ENCODE measurements around the gene PLXNA4.

Gene PLXNA4

DNA sequence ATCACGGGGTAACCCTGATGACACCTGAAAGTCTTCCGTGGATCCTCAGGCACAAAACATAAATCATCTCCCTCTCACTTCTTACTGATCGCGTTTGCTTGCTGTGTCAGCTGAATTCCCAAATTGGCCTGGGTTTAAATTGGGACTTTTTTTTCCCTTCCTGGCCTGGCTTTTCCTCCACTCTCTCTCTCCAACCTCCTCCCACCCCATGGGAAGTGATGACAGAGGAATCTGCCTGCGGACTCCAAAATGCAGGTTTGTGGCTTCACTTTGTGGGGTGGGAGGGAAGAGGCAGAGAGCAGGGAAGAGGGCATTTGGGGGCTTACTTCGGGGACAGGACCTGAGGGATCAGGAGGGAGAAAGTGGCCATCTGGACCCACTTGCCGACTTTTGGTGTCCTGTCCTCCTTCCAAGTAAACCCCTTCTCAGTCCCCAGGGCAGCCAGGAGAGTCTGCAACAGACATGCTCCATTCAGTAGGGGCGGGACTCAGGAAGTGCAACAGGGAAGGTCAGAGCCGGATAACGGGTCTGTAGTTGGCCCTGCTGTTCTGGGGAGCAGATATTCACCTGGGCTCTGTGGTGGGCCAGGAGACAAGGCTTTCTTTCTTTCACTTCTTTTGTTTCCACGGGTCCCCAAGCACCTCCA lies 172.7 kb downstream of the PLXNA4 start:
- TF ChIP-seq POLR2AphosphoS5 (IDR thresholded peaks at IDR 0.05; ENCODE audit: low read depth, low read length) (no peak), TAF1 (IDR thresholded peaks at IDR 0.05; ENCODE audit: borderline replicate concordance, insufficient read depth, low read length) (no peak), SIN3A (IDR thresholded peaks at IDR 0.05; ENCODE audit: borderline replicate concordance, insufficient read depth, low read length) (no peak), FOXP2 (optimal IDR thresholded peaks at IDR 0.05; ENCODE audit: borderline replicate concordance, extremely low read depth, extremely low read length, insufficient read depth) (no peak)
- TF ChIP-seq, protein P1, sequence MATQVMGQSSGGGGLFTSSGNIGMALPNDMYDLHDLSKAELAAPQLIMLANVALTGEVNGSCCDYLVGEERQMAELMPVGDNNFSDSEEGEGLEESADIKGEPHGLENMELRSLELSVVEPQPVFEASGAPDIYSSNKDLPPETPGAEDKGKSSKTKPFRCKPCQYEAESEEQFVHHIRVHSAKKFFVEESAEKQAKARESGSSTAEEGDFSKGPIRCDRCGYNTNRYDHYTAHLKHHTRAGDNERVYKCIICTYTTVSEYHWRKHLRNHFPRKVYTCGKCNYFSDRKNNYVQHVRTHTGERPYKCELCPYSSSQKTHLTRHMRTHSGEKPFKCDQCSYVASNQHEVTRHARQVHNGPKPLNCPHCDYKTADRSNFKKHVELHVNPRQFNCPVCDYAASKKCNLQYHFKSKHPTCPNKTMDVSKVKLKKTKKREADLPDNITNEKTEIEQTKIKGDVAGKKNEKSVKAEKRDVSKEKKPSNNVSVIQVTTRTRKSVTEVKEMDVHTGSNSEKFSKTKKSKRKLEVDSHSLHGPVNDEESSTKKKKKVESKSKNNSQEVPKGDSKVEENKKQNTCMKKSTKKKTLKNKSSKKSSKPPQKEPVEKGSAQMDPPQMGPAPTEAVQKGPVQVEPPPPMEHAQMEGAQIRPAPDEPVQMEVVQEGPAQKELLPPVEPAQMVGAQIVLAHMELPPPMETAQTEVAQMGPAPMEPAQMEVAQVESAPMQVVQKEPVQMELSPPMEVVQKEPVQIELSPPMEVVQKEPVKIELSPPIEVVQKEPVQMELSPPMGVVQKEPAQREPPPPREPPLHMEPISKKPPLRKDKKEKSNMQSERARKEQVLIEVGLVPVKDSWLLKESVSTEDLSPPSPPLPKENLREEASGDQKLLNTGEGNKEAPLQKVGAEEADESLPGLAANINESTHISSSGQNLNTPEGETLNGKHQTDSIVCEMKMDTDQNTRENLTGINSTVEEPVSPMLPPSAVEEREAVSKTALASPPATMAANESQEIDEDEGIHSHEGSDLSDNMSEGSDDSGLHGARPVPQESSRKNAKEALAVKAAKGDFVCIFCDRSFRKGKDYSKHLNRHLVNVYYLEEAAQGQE (IDR thresholded peaks at IDR 0.05; ENCODE audit: insufficient read depth in 1 of 2, low read depth in 2 of 2, low read length in 2 of 2): no peak

DNA sequence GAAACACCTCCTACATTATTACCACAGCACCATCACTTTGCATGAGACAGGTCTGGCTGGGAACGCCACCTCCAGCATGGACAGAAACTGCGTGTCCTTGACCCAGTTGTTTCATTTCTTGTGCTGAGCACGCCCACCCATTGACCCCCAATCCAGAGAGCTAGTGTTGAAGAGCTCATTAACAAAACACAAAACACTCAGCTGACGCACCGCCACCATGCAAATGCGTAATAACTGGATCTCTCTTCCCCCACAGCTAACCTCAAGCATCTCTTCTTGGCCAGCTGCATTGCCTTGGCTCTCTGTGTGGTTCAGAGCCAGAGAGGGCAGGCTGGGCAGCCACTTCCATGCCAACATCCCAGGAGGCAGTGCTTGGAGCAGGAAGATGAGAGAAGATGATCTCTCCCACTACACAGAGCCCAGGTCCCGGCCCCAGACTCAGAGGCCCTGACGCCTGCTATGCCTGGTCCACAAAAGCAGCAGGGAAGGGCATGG lies 173.5 kb downstream of the PLXNA4 start:
- TF ChIP-seq FOXP2 (optimal IDR thresholded peaks at IDR 0.05; ENCODE audit: borderline replicate concordance, extremely low read depth, extremely low read length, insufficient read depth) (no peak), SIN3A (IDR thresholded peaks at IDR 0.05; ENCODE audit: borderline replicate concordance, insufficient read depth, low read length) (no peak), TAF1 (IDR thresholded peaks at IDR 0.05; ENCODE audit: borderline replicate concordance, insufficient read depth, low read length) (no peak), POLR2AphosphoS5 (IDR thresholded peaks at IDR 0.05; ENCODE audit: low read depth, low read length) (no peak)
- TF ChIP-seq, protein P1 (IDR thresholded peaks at IDR 0.05; ENCODE audit: insufficient read depth in 1 of 2, low read depth in 2 of 2, low read length in 2 of 2): no peak

DNA sequence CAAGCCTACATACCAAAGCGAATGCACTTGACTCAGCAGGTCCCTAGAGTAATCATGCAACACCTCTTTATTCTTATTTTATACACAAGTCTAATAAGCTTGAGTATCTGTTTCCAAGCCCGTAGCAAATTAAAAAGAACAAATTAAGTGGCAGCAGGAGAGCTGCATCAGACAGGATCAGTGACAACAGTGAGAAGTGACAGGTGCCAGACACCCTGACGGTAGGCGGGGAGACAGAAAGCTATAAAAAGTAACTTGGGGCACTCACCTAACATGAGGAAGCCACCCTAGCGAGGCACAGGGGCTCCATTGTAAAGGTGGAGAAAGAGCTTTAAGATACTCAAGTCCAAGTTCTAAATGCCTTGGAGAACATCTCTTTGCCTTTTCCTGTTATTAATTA lies 174.2 kb downstream of the PLXNA4 start:
- TF ChIP-seq FOXP2 (optimal IDR thresholded peaks at IDR 0.05; ENCODE audit: borderline replicate concordance, extremely low read depth, extremely low read length, insufficient read depth): no peak
- no peak for TF ChIP-seq SIN3A (IDR thresholded peaks at IDR 0.05; ENCODE audit: borderline replicate concordance, insufficient read depth, low read length)
- TF ChIP-seq TAF1 (IDR thresholded peaks at IDR 0.05; ENCODE audit: borderline replicate concordance, insufficient read depth, low read length): no peak
- TF ChIP-seq, protein P1 (IDR thresholded peaks at IDR 0.05; ENCODE audit: insufficient read depth in 1 of 2, low read depth in 2 of 2, low read length in 2 of 2): no peak
- no peak for TF ChIP-seq POLR2AphosphoS5 (IDR thresholded peaks at IDR 0.05; ENCODE audit: low read depth, low read length)

DNA sequence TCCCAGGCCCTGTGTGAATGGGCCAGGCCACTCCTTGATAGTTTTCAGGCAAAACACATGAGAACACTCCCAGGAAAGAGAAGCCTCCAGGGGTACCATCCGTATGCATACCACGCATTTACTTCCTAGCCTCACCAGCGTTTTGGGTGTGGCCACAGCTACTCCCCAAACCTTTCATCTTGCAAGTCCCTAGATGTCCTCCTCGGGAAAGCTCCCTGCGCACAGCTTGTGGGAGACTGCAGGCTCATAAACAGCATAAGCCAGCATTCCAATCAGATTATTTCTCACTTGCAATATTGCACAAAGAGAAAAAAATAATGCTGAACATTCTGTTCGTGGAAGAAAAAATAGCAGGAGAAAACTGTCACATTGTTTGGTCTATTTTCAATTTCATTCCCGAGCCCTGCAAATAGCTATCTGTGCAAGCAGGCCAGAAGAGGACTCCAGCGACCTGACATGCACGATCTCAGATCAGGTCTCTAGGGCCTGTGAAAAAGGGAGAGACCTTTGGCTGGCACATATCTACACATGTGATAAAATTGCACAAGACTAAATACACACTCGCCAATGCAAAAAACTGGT lies 175.6 kb downstream of the PLXNA4 start:
- TF ChIP-seq, protein P1 (IDR thresholded peaks at IDR 0.05; ENCODE audit: insufficient read depth in 1 of 2, low read depth in 2 of 2, low read length in 2 of 2): no peak
- TF ChIP-seq SIN3A (IDR thresholded peaks at IDR 0.05; ENCODE audit: borderline replicate concordance, insufficient read depth, low read length) (no peak), POLR2AphosphoS5 (IDR thresholded peaks at IDR 0.05; ENCODE audit: low read depth, low read length) (no peak), TAF1 (IDR thresholded peaks at IDR 0.05; ENCODE audit: borderline replicate concordance, insufficient read depth, low read length) (no peak), FOXP2 (optimal IDR thresholded peaks at IDR 0.05; ENCODE audit: borderline replicate concordance, extremely low read depth, extremely low read length, insufficient read depth) (no peak)
